HG03135 (cell line): ENCODE data around the gene ELF1.
"Not testable (repeated sequence)": the region's sequence is repeated elsewhere in the genome, so short reads cannot be mapped to it uniquely, and the experiment has no call there.

Source experiments
- ATAC-seq: cut with Tn5 transposase; IDR thresholded peaks from one replicate; pipeline ENCODE4 v1.9.1; 2021; ENCODE audit warnings: mild to moderate bottlenecking, moderate library complexity; ENCODE audit not compliant: unreplicated experiment

The ELF1 gene

DNA sequence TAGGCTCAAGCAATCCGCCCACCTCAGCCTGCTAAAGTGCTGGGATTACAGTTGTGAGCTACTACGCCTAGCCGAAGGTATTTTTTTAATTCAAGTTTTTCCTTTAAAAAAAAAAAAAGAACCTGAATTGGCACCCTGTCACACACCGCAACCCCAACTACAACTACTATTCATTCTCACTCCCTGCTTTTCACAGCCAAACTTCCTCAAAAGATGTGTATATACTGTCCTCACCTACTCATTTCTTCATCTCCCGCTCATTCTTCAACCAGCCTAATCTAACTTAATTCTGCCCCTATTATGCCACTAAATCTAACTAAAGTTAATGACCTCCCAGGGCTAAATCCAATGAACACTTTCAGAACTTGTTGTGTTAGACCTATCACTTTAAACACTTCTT, 29.5 kb upstream of the ELF1 start:
- ATAC-seq = no peak

- not testable (repeated sequence) for ATAC-seq
Observed at GRCh38 chr13:41042419-41042818, 23.3 kb upstream of the ELF1 start.

- ATAC-seq = no peak
Observed at GRCh38 chr13:41040584-41041334, 21.6 kb upstream of the ELF1 start.

DNA sequence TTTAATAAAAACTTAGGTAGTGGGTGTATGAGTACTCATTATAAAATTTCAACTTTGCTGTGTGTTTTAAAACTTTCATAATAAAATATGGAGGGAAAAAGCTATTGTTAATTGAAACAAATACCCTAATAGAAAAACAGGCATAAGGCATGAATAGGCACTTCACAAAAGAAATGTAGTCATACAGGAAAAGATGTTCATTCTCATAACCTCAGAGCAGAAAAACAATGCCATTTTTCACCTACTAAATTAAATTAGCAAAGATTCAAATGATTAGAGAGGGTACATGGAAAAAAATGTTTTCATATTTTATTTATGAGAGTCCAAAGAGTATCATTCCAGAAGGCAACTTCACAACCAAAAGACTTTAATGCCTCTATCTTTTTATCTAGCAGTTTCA, 20.6 kb upstream of the ELF1 start:
- no peak for ATAC-seq

DNA sequence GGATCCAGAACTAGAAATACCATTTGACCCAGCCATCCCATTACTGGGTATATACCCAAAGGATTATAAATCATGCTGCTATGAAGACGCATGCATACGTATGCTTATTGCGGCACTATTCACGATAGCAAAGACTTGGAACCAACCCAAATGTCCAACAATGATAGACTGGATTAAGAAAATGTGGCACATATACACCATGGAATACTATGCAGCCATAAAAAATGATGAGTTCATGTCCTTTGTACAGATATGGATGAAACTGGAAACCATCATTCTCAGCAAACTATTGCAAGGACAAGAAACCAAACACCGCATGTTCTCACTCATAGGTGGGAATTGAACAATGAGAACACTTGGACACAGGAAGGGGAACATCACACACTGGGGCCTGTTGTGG, 17.4 kb upstream of the ELF1 start:
- ATAC-seq = not testable (repeated sequence)

- ATAC-seq = no peak
Observed at GRCh38 chr13:41034881-41035280, 15.8 kb upstream of the ELF1 start.

GRCh38 chr13:41034382-41034781, 15.3 kb upstream of the ELF1 start:
- no peak for ATAC-seq

GRCh38 chr13:41032691-41033376, 13.7 kb upstream of the ELF1 start:
- no peak for ATAC-seq

DNA sequence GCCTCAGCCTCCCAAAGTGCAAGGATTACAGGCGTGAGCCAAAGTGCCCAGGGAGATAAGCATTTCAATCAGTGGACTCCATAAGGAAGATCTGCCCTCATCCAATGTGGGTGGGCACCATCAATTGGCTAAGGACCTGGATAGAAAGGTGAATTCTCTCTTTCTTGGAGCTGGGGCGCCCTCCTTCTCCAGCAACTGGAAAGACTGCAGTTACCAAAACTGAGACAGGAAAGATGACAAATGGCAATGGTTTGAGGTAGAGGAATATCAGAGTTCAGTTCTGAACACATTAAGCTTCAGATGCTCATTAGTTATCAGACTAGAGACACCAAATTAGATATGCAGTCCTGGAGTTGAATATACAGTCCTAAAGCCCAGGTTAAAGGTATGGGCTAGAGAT, 10.5 kb upstream of the ELF1 start:
- ATAC-seq = no peak

DNA sequence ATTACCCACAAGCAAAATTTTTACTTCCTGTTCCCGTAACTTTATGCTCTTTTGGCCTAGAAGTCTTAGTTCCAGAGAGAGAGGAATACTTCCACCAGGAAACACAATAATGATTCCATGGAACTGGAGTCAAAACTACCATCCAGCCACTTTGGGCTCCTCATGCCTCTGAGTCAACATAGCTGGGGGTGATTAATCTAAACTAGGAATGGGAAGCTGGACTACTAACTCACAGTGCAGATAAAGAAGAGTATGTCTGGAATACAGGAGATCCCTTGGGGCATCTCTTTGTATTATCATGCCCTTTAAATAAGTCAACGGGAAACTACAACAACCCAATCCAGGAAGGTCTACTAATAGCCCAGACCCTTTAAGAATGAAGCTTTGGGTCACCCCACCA, 8.9 kb upstream of the ELF1 start:
- no peak for ATAC-seq

GRCh38 chr13:41026788-41027187, 7.7 kb upstream of the ELF1 start:
- no peak for ATAC-seq

DNA sequence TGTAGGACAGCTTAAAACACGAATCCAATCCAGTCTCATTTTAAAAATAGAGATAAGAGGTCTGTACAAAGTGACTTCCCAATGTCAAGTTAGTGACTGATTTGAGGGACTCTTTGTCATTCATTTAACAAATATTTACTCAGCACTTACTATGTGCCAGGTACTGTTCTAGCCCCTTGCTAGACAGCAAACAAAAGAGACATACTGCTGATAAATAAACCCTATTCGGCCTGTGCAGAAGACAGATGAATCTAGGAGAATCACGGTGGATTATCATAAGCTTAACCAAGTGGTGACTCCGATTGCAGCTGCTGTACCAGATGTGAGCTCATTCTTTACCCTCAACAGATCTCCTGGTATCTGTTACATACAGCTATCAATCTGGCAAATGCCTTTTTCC, 6.4 kb upstream of the ELF1 start:
- ATAC-seq = no peak

- ATAC-seq = peak; percentile 33
Observed at GRCh38 chr13:41019578-41020347, 647 bp upstream of the ELF1 start.

GRCh38 chr13:41018602-41018948, 541 bp downstream of the ELF1 start:
- no peak for ATAC-seq

DNA sequence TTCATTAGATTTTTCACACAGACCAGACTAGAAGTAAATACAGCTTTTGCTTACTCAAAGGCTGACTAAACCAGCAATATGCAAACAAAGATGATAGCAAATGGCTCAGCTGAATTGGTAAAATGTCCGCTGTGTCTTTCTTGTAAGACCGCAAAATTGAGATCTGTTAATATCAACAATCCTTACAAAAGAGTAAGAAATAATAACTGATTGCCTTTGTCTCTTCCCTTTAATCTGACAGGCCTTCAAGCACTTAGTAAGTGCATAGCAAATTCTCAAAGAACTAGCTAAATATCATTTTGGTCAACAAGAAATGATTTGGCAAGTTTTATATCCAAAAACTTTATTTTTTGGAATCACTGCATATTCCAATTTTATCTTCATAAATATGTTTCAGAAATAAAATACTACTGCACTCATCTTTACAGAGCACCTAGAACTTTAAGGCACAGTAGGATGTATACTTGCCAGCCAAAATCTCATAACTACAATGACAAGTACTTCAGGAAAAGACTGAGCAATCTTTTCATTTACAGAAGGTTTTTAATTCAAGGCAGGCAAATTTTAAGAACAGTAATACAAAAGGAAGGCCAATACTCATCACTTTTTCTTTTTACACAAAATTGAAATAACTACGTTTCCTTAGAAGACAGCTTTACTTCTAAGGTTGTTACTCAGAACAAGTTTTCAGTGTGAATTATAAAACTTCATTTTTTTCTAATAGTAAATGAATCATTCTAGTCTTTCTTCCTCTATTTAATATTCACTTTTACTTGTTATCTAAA, 1.1 kb downstream of the ELF1 start:
- no peak for ATAC-seq

DNA sequence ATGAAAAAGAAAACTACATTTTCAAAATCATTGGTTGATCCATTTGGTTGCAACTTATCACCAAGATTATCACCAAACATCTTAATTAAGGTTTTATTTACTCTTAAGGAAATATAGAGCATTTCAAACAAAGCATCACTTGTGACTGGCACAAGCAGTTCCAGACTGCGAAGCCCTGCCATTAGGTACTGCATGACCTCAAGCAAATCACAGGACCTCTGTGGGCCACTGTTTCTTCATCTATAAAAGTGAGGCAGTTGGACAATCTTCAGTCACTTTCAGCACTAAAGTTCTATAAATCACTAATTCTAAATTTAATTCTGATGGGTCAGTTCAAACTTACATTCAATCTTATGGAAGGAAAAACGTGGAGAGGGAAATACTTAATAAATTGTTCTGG, 2.0 kb downstream of the ELF1 start:
- ATAC-seq = no peak

DNA sequence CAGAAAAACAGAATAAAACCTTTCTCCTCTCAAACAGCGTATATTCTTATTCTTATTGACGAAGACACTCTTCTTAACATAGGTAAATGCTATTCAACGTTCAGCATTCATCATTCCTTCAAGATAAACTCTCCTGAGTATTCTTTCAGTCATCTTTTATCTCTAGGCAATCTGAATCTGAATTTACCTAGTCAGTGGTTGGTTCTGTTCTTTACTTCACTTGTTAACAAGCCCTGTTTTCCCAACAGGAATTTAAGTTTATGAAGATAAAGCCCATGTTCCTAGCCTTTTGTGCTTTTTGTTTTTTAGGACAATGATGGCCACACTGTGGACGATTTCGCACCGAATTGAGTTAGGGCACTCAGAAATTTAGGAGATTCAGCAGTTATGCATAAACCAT, 3.2 kb downstream of the ELF1 start:
- no peak for ATAC-seq

DNA sequence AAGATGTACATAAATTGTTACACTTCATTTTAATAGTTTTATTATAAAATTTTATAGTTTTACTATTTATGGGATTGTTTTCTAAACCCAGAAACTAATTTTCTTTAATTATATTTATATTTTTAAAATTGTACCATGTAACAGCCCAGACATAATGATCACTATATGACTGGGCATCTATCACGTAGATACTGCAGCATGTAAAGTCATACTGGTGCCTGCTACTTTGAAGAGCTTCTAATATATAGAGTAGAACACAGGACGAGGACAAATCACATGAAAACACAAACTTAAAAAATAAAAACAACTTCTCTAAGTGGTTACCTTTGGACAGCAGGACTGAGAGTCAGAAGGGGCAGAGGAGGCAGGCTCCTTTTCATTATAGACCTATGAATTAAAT, 5.3 kb downstream of the ELF1 start:
- ATAC-seq = no peak

- ATAC-seq = no peak
Observed at GRCh38 chr13:41012536-41012935, 6.6 kb downstream of the ELF1 start.

DNA sequence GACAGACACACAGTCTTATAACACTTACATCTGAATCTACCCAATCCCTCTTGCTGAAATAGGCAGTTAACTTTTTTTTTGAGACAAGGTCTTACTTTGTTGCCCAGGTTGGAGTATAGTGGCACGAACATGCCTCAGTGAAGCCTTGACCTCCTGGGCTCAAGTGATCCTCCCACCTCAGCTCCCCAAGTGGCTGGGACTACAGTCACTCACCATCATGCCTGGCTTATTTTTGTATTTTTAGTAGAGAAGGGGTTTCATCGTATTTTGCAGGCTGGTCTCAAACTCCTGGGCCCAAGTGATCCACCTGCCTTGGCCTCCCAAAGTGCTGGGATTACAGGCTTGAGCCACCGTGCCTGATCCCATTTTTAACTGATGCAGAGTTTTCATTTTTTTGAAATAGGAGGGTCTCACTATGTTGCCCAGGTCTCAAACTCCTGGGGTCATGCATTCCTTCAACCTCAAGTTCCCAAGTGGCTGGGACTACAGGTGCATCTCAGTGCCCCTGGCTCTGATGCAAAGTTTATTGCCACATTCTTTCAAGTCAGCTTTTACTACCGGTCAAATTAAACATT, 7.6 kb downstream of the ELF1 start:
- no peak for ATAC-seq
